Mononuclear cell (primary cell): ENCODE results near the gene SLC3A2. TPM values are rescaled to one million over a fixed set of nuclear protein-coding genes. Genes with fewer than 3 reads are reported as not detected.
"Not testable (repeated sequence)": the region's sequence is repeated elsewhere in the genome, so short reads cannot be mapped to it uniquely, and the experiment has no call there.

ENCODE experiments used
- H3K27me3 ChIP-seq: 2 replicates; pipeline ENCODE4 v1.6.0; 2011; ENCODE audit warnings: low read length, control low read depth; ENCODE audit not compliant: insufficient read depth
- H3K4me1 ChIP-seq: 2 replicates; pipeline ENCODE4 v1.5.1; 2011; ENCODE audit warnings: mild to moderate bottlenecking, low read length, control low read depth; ENCODE audit not compliant: insufficient read depth
- H3K4me3 ChIP-seq: 2 replicates; pipeline ENCODE4 v1.5.1; 2011; ENCODE audit warnings: mild to moderate bottlenecking, low read length, moderate library complexity
- H3K9me3 ChIP-seq: 2 replicates; pipeline ENCODE4 v1.5.1; 2011; ENCODE audit warnings: low read depth, mild to moderate bottlenecking, control low read depth, low read length
- total RNA-seq: library from RNA; depleted of rRNA; stranded (reverse); fragments of >200 nt; gene quantifications from one replicate; pipeline ENCODE4 v1.2.3, GENCODE V29; 2012

Gene SLC3A2
- total RNA-seq, result 125 TPM

DNA sequence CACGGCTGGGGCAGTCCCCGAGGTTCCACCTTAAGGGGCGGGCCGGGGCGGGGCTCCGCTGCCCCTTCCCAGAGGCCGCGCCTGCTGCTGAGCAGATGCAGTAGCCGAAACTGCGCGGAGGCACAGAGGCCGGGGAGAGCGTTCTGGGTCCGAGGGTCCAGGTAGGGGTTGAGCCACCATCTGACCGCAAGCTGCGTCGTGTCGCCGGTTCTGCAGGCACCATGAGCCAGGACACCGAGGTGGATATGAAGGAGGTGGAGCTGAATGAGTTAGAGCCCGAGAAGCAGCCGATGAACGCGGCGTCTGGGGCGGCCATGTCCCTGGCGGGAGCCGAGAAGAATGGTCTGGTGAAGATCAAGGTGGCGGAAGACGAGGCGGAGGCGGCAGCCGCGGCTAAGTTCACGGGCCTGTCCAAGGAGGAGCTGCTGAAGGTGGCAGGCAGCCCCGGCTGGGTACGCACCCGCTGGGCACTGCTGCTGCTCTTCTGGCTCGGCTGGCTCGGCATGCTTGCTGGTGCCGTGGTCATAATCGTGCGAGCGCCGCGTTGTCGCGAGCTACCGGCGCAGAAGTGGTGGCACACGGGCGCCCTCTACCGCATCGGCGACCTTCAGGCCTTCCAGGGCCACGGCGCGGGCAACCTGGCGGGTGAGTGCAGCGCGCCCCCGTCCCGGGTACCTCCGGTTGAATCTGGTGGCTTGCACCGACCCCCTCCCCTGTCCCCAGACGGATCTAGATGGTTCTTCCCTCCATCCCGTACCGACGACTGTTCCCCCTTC is at the start of gene SLC3A2:
Gene SLC3A2, plus strand, starts transcription at position 94 of the 776 bp plus-strand sequence. Its CDS starts 128 bp downstream, at position 222.
- H3K4me1 ChIP-seq, result peaks cover 37% of the 10 kb centered on the region
- H3K27me3 ChIP-seq, result no peaks in the 10 kb centered on the region
- H3K4me3 ChIP-seq, result peak within 1 kb of the TSS; percentile 95
- H3K9me3 ChIP-seq, result no peaks in the 10 kb centered on the region

DNA sequence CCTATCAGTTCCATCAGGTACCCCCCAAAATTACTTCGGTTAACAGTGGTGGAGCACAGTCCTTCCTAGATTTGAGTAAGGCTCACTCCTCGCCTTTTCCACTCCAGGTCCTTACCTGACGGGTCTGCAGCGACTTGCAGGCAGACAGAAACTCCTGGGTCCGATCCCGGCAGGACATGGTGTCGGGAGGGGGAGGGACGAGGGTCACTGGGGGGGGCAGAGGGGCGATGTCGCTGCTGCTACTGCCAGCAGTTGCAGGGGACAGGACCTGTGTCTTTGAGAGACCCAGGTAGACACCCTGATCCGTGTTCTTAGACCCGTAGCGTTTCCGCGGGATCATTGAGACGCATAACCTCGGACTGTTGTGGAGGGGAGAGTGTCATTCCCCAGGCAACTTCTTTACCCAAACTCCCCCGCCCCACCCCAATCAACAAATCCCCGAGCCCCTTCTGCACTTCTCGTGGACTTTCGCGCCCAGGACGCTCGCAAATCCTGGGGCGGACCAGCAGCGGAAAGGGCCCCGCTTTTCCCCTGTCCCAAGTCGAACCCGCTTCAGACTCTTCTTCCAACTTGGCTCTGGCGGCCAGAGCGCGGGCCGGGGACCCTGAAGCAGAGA is 49.7 kb upstream of the SLC3A2 start:
- Histone ChIP-seq H3K4me1 (peaks cover 38% of the 10 kb centered on the region), H3K9me3 (no peaks in the 10 kb centered on the region), H3K4me3 (peak overlapping the region; percentile 94), H3K27me3 (no peaks in the 10 kb centered on the region)

DNA sequence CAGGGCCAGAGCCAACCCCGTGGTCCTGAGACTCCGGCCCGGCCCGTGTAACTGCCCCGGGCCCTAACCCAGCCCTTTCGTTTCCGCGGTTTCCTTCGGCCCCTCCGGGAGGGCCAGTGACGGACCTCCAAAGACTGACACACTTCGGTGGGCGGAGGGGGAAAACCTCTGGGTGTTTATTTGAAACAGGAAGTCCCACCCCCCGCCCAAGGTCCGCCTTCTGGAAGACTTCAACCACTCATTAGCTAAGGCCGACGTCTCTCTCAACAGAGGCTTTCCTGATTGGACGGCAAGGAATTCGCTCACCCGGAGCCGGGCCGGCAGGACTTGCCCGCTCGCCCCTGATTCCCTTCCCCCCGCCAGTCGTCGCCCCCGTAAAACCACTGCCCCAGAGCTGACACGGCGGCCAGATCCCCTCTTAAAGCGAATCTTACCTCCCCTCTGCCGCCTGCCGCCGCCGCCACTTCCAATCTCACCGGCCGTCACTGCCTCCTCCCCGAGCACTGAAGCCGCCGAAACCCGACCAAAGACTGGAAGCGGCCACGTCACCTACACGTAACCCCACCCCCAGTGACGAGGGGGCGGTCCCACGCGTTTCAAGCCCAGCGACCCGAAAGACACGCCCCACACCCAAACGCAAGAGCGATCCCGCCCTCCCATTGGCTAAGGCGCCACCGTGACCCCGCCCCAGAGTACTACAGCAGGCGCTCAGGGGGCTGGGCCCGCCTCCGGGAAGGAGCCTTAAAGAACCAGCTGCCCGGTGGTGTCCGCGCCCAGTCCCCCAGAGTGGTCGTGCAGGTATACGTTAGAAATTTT is 49.0 kb upstream of the SLC3A2 start, which contains the start of gene STX5:
Gene STX5, minus strand, starts transcription at position 532 of the 816 bp plus-strand sequence. CDS start 808 bp downstream, outside the sequence.
- Histone ChIP-seq H3K4me1 (peaks cover 38% of the 10 kb centered on the region), H3K9me3 (no peaks in the 10 kb centered on the region), H3K4me3 (peak within 1 kb of the TSS; percentile 94), H3K27me3 (no peaks in the 10 kb centered on the region)

DNA sequence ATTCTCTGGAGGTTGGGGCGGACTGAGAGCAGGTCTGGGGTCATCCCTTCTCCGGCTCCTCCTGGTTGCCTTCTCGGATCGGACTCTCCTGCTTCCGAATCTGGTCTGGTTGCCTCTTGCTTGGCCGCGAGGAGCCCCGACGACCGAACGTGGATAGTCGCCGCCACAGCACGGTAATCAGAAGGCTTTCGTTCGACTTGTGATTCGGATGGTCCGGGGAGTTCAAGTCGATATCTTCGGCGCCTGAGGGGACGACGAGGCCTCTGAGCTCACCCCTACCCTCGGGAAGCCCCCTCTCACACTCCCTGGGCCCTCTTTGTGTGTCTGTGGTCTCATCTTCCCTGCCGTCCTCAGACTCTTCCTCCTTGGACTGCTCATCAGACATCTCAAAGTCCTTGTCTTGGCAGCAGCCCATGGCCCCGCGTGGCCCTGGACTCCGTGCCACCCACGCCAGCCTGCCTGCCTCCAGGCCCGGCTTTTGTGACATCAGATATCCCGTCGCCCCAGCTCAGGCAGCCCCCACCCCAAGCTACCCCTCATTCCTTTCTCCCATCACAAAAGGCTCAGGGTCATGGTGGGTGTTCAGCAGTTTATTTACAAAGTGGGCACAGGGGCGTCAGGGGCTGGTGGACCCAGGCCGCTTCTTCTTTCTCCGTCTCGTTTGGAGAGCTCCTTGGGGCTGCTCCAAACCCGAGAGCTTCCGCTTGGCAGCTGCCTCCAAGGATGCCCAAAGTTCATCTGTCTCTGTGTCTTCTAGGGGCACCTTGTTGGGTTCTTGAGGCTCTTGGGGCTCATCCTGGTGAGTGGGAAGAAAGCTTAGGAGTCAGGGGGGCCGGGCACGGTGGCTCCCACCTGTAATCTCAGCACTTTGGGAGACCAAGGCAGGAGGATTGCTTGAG is 48.1 kb upstream of the SLC3A2 start, which contains the start of gene TEX54:
Gene TEX54, minus strand, starts transcription at position 506 of the 899 bp plus-strand sequence.
- H3K27me3 ChIP-seq, result no peaks in the 10 kb centered on the region
- peaks cover 38% of the 10 kb centered on the region for H3K4me1 ChIP-seq
- no peaks in the 10 kb centered on the region for H3K9me3 ChIP-seq
- H3K4me3 ChIP-seq, result peak within 1 kb of the TSS; percentile 94

DNA sequence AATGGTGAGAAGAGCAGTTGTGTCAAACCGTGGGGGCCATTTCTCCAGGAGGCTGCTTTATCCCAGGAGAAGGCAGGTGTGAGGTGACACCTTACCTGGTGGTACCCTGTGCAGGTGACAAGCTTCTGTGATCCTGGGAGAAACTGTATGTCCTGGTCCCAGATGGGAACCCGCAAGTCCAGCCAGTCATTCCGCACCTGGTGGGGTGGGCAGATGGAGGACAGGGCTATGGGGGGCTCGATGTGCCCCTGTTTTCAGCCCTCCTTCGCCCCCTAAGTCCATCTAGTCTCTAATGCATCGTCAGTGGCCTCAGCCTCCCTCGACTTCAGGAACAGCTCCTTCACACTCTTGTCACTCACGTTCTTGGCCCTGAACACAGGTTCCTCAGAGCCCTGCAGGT is 45.4 kb upstream of the SLC3A2 start:
- peaks cover 39% of the 10 kb centered on the region for H3K4me1 ChIP-seq
- no peaks in the 10 kb centered on the region for H3K27me3 ChIP-seq
- no peaks in the 10 kb centered on the region for H3K9me3 ChIP-seq
- no peak overlapping the region for H3K4me3 ChIP-seq

DNA sequence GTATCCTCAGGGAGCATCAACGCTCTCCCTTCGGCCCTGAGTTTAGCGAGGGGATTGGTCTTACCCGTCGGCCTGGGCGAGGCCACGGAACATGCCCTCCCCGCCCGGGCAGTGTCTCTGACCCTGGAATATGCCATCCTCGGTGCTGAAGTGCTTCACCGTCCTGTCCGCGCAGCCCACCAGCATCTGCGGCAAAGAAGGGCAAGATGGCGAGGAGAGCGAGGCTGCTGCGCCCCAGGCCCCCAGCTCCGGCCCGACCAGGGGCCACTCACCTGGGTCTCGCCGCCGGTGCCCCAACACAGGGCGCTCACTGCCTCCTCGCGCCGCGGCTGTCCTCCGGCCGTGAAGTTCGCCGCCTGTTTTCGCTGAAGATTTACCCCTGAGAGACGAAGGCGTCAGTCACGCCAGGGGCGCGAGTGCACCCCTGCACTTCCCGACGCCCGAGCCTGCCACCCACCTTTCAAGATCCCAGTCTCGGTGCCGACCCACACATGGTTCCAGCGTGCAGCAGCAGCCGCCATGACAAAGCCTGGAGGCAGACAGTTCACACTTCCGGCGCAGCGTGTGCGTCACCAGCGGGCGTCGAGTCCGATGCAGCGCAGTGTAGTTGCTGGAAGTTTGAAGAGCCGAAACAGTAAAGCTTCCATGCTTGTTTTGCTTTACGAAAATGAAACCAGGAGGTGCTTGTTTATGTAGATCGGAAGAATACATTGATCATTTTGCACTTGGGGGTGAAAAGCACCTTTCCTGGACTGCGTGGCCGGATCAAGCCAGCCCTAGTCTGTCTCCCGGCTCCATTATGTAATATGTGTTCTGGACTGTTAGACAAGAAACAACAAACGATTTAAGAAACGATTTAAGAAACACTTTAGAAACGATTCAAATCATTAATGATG is 41.4 kb upstream of the SLC3A2 start, which contains the start of gene WDR74:
Gene WDR74, minus strand, starts transcription at position 541 of the 896 bp plus-strand sequence. Its CDS starts 20 bp downstream, at position 521.
- no peaks in the 10 kb centered on the region for H3K27me3 ChIP-seq
- H3K4me3 ChIP-seq, result peak within 1 kb of the TSS; percentile 66
- no peaks in the 10 kb centered on the region for H3K9me3 ChIP-seq
- peaks cover 34% of the 10 kb centered on the region for H3K4me1 ChIP-seq

DNA sequence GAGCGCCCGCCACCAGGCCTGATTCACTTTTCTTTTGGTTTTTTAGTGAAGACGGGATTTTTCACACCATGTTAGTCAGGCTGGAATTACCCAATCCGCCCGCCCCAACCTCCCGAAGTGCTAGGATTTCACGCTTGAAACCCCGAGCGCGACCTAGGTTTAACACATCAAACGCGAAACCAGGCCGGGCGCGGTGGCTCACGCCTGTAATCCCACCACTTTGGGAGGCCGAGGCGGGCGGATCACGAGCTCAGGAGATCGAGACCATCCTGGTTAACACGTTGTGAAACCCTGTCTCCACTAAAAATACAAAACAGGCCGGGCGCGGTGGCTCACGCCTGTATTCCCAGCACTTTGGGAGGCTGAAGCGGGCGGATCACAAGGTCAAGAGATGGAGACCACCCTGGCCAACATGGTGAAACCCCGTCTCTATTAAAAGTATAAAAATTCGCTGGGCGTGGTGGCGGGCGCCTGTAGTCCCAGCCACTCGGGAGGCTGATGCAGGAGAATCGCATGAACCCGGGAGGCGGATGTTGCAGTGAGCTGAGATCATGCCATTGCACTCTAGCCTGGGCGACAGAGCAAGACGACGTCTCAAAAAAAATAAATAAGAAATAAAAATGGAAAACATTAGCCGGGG is 39.9 kb upstream of the SLC3A2 start:
- H3K4me3 ChIP-seq, result peak overlapping the region; percentile 66
- not testable (repeated sequence) for H3K9me3 ChIP-seq, H3K27me3 ChIP-seq
- H3K4me1 ChIP-seq, result peaks cover 34% of the 10 kb centered on the region

DNA sequence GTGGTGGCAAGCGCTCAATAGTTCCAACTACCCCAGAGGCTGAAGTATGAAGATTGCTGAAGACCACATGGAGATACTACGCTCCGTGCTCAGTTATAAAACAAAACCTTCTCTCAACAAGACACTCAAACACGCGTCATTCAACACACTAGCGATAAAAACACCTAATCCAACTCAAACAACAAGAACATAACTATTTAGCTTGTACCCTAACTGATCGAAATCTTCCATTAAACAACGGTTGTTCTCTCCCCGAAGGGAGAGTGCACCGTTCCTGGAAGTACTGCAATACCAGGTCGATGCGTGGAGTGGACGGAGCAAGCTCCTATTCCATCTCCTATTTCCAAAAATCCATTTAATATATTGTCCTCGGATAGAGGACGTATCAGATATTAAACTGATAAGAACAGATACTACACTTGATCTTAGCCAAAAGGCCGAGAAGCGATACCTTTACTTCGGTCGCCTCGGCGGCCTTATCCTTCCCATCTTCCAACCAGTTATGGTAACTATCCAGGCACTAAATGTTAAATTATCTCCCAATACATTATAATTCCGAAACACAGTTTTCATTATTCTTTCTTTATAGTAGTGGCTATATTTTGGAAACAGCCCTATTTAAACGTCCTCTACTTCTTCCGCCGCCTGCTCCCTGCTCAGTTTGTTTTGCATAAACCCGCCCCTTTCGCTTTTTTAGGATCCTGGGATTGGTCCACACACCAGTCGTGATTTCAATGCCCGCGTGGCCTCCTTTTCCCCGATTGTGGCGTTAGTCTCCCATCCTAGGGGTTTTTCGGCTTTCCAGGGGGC is 39.1 kb upstream of the SLC3A2 start:
- peaks cover 34% of the 10 kb centered on the region for H3K4me1 ChIP-seq
- no peaks in the 10 kb centered on the region for H3K9me3 ChIP-seq
- no peaks in the 10 kb centered on the region for H3K27me3 ChIP-seq
- peak overlapping the region; percentile 66 for H3K4me3 ChIP-seq

DNA sequence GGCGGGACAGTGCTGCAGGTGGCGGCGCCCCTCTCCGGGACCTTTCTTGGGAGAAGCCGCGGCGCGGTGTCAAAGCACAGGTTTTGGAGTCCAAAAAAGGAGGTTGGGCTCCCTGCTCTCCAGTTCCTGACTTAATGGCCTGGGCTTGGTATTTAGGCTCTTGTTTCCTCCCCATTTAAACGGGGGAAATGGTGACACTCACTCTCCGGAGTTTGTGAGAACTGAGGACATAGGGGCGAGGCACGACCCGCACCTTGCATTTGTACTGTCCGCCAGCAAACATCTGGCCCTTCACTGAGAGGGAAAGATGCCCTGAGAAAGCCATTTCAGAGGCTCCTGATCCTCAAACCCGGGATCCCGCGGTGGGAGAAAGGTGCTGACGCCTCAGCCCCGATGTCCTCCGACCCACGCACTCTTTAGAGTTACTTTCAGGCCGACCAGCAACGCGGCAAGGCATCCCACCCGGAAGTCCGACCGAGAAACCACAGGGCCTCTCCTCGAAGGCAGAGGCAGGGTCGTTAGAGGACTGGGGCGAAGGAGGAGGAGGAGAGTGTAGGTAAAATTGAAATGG is 38.4 kb upstream of the SLC3A2 start:
- Histone ChIP-seq H3K4me1 (peaks cover 34% of the 10 kb centered on the region), H3K9me3 (no peaks in the 10 kb centered on the region), H3K27me3 (no peaks in the 10 kb centered on the region), H3K4me3 (peak overlapping the region; percentile 50)

DNA sequence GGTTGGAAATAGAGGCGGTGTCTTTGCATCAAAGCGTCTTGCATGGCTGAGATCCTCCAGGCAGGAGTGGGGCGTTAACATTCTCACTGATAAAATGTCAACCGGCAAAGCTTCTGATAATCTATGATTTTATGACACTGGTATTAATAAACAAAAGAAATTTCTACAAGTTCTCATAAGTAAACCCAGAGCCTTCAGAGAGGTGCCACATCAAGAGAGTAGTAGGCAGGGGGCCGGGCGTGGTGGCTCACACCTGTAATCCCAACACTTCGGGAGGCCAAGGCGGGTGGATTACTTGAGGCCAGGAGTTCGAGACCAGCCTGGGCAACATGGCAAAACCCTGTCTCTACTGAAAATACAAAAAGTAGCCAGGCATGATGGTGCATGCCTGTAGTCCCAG is 37.8 kb upstream of the SLC3A2 start:
- peaks cover 32% of the 10 kb centered on the region for H3K4me1 ChIP-seq
- H3K9me3 ChIP-seq, H3K27me3 ChIP-seq, H3K4me3 ChIP-seq: not testable (repeated sequence)

DNA sequence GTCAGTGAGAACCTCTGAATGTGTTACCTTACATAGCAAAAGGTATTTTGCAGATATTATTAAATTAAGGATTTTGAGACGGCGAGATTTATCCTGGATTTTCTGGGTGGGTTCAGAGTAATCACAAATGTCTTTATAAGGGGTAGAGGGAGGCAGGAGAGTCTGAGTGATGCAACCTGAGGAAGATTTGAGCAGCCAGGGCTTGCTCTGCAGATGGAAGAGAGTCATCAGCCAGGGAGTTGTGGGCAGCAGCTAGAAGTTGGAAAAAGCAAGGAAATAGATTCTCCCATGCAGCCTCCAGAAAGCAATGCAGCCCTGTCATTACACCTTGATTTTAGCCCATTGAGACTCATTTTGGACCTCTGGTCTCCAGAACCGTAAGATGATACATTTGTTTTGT is 37.2 kb upstream of the SLC3A2 start:
- no peaks in the 10 kb centered on the region for H3K9me3 ChIP-seq
- no peaks in the 10 kb centered on the region for H3K27me3 ChIP-seq
- no peak overlapping the region for H3K4me3 ChIP-seq
- H3K4me1 ChIP-seq, result peaks cover 26% of the 10 kb centered on the region

DNA sequence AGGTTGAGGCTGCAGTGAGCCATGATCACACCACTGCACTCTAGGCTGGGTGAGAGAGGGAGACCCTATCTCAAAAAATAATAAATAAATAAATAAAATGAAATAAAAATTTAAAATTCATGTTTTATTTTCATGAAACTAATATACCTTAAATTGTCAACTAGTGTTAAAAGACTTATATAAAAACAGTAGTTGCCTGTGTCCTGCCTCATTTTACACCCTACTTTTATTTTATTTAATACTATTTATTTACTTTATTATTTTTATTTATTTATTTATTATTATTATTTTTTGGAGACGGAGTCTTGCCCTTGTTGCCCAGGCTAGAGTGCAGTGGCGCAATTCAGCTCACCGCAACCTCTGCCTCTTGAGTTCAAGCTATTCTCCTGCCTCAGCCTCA is 36.5 kb upstream of the SLC3A2 start:
- Histone ChIP-seq H3K4me1 (peaks cover 19% of the 10 kb centered on the region), H3K9me3 (no peaks in the 10 kb centered on the region), H3K4me3 (no peak overlapping the region), H3K27me3 (no peaks in the 10 kb centered on the region)
